HG03175 (cell line): ENCODE measurements around the gene UROC1.

Source experiments
- ATAC-seq: cut with Tn5 transposase; IDR thresholded peaks from one replicate; pipeline ENCODE4 v1.9.1; 2021; ENCODE audit warnings: mild to moderate bottlenecking, moderate library complexity; ENCODE audit not compliant: unreplicated experiment

UROC1 gene

GRCh38 chr3:126531051-126531330, 13.4 kb upstream of the UROC1 start:
- ATAC-seq, result no peak

- no peak for ATAC-seq
These were observed 12.8 kb upstream of the UROC1 start for GRCh38 chr3:126530171-126531050.

DNA sequence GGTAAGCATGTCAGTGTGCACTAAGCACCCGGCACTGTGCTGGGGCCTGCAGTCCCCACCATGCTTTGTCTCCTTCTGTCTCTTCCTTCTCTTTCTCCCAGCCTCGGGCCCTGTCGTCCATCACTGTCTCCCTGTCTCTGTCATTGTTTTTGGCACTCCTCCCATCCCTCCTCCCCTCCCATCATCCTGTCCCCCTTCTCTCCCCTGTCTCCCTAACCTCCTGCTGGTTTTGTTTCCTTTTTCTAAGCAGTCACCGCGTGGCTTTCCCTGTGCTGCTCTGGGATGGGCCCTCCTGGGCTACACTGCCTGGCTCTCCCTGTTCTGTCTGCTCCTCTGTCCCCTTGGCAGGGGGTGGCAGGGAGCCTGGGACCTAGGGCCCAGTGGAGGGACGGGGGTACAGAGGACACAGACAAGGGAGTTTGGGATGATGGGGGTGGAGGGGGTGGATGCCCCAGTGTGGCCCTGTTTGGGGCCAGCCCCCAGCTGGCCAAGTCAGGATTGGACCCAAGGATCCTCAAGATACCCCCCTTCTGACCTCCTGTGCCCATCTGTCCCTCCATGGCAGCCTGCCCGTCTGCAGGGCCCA, 12.1 kb upstream of the UROC1 start:
- ATAC-seq, result no peak

DNA sequence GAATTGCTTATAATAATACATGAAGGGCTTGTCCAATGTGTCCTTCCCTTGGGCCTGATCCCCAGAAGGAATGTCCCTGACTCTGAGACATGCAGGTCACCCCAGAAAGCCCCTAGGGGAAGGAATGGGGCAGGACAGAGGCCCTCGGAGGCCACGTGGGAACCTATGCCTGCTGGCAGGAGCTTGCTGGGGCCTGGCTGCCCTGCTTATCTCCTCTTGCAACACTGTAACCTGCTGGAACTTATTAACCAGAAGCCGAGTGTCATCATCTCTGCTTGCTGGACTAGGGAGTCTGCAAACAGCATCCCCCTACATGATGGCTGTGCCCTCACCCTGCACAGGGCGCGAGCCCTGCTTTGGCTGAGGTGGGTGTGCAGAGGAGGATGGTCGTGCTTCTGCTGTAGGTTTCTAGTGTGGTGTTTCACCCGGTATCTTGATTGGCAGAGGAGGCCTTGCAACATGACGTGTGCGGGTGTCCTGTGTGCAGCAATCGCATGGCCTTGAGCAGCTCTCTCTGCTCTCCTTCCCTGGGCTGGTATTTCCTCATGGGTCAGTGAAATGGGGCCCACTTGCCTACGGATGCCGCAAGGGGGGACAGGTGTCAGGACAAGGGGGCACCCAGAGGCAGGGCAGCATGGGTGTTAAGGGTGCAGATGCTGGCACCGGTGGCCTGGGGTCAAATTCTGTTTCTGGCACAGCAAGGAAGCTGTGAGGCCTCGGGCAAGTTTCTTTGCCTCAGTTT, 11.4 kb upstream of the UROC1 start:
- ATAC-seq, result no peak

DNA sequence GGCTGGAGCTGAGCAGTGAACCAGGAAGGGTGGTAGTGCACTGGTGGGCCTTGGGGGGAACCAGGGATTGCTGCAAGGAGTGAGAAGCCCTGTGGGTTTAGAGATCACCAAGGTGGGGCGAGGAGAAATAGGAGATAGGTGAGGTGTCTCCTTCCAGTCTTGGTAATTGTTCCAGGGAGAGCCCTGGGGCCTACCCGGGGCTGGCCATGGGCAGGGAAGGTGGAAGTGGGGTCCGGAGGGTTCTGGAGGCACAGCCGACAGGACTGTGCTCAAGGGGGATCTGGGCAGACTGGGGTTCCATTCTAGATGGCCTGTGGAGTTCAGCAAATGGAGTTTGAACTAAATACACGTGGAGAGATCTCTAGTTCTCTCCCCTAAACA, 10.8 kb upstream of the UROC1 start:
- no peak for ATAC-seq

- ATAC-seq, result no peak
These were observed 10.1 kb upstream of the UROC1 start for GRCh38 chr3:126527455-126528211.

DNA sequence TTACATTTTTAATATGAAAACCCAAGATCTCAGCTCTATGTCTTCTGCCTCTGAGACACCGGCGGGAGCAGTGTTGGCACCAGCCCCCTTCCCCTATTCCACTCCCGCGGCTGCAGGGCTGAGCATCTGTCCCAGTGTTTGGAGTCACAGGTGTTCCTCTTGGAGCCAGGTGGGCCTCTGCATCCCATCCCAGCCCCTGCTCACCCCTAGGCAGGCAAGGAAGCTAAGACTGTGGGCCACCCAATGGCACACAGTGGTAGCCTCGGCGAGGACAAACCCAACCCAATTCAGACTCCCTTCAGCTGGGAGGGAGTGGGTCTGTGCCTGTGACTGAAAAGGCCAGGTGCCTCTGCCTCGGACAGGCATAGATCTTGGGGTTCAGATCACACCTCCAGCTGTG, 9.4 kb upstream of the UROC1 start:
- no peak for ATAC-seq

- no peak for ATAC-seq
These were observed 9.1 kb upstream of the UROC1 start for GRCh38 chr3:126526668-126527005.

DNA sequence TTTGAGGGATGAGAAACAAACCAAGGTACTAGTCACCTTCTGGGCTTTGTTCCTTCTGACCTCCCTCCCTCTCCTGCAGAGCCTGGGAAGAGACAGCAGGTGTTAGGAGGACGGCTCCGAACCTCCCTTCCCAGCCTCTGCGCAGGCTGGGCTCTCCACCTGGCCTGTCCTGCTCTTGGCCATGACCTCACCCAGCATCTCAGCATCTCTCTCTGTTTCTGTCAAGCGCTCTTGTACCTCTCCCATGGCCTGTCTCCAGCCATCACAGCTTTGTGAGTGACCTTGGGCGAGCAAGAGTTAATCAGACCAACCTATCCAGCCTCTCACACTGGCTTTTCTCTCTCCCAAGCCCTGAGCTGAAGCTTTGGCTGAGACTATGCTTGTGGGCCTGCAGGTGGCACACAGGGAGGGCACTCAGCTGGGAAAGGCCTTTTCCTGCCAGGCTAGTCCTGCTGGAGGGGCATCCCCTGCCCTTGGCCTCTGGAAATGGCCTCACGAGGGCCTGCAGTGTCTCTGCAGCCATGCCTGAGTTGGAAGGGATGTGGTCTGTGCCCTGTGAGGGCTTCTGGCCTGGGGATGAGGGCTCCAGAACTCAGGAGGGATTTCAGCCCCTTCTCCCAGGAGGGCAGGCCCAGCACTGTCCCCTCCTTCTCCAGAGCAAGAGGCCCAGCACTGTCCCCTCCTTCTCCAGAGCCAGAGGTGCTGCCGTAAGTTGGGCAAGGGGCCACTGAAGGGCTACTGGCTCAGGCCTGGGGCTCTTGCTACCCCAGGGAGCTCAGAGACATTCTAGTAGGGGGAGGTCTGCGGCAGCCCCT, 8.5 kb upstream of the UROC1 start:
- no peak for ATAC-seq

GRCh38 chr3:126525091-126525852, 7.7 kb upstream of the UROC1 start:
- ATAC-seq, result no peak

DNA sequence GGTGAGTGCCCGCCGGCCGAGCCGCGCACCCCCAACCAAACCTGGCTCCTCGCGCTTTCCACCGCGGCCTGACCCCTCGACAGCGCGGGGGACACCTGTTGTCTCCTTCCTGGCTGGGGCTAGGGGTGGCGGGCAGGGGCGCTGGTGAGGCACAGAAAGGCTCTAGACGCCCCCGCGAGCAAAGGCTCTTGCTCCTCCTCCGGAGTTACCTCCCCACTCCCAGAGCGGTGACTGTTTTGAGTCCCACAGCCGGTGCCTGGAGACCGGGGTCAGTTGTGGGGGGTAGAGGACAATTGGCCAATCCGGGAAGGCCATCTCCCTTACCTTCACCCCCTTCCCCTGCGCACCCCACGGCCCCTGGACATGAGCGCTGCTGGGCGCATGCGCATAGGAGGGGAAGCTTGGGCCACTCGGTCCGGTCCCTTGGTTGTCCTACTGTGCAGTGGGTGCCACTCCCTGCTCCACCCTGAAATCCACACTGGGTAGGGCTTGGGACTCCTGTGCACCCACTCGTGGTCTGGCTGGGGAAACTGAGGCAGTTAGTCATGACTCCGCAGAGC, 6.9 kb upstream of the UROC1 start:
- no peak for ATAC-seq

DNA sequence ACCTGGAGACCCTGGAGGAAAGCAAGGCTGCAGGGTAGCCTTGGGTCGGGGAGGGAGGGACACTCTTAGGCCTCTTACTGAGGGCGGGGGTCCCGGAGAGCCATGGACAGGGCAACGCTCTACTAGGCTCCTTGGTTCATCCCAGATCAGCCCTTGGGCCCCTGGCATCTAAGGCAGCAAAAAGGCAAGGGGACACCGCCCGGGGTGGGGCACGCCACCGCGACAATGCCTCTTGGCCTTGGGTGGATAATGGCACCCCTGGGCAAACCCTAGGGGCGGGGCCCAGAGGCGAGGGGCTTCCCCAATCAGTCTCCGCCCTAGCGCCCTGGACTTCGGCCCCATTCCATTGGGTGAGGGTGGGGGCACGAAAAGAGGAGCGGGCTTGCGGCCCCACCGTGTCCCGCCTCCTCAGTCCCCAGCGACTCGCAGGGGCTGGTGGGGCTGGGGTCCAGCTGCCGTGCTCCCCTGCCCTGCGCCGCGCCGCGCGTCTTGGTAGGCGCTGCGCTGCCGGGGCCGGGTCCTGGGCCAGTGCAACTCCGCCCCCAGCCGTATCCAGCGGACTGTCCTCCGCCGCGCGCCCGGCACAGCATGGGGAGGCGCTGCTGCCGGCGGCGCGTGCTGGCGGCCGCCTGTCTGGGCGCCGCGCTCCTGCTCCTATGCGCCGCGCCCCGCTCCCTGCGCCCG, 6.3 kb upstream of the UROC1 start, which contains the start of gene CHST13:
Gene CHST13 (plus strand): TSS at position 411 of the 684 bp plus-strand sequence. CDS start 178 bp downstream, at position 589.
- no peak for ATAC-seq

DNA sequence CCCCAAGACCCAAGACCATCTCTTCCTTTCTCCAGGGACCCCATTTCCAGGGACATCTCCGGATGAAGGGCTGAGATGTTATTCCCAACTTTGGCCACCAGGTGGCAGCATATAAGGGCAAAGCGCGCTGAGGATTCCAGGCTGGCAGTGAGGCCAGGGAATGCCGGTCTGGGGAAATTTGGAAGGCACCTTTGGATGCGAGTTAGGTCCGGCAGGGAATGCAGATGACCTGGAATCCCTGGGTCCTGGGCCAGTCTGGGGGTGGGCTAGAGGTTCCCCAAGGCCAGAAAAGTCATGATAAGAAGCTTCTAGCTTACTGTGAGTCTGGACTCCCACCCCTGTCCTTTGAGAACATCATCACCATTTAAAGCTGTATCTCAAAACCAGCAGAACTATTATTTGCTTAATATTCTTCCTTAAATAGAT, 4.8 kb upstream of the UROC1 start:
- no peak for ATAC-seq

DNA sequence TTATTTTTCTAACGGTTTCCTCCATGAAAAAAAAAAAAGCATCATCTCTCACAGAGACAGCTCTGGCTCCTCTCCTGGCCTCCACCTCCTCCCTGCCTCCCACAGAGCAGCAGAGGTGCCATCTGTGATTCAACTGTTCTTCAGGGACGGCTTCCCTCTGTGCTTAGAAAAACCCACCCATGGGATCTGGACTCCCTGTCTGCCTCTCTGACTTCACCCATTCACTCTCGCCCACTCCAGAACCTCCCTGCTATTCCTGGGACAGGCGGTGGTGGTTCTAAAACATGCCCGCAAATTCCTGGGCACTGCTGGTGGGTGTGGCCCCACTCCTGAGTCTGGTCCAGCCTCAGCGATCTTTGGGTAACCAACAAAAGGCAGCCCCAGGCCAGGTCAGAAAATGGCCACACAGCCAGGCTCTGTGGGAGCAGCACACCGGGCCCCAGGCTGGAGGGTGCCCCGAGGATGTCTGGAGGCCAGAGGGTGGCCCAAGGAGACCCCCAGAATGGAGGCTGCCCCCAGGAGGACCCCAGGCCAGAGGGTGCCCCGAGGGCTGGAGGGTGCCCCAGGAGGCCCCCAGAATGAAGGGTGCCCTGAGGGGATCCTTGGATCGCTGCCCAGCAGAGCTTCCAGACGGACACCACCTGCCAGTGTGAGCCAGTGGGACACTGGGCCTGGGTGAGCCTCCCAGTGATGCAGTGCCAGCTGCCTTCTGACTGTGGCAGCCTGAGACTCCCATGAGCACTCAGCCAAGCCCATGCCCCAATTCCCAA, 3.7 kb upstream of the UROC1 start:
- no peak for ATAC-seq

DNA sequence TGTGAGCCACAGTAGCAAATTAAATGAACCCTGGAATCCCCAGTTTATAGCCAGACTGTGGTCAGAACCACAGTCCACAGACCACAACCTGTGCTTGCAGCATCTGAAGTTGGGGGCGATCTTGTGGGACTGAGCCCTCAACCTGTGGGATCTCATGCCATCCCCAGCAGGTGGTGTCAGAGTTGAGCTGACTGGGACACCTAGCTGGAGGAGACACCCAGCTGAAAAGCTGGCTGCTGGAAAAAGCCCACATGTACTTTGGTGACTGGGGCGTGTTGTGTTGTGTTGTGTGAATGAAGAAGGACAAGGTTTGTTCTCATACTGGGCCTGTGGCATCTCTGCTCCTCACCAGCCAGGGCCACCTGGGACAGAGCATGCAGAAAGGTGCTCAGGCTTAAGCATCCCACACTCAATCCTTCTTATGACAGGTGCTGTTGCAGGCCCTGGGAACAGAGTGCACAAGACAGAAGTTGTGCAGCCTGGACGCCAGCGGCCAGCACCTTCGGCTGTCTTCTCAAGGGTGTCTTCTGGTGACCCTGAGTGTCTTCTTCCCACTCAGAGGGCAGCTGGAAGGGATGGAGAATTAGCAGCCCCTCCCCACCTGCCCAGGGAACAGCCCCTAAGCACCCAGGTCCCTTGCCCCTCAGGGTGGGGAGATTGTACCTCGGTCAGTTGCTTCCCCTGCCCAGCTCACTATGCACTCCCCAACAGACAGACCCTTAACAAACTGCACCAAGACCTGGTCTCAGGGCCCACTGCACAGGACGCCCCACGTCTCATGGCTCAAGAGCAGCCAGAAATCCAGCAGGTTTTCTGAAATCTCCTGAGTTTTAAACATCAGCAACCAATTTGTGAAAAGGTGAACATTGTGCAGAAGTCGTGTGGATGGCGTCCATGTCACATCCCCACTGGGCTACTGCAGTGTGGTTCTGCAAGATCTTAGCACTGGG, 2.2 kb upstream of the UROC1 start:
- no peak for ATAC-seq

GRCh38 chr3:126518779-126519177, 1.2 kb upstream of the UROC1 start:
- no peak for ATAC-seq
